ENCODE data around the gene PPP1R1B. TPM values are rescaled to one million over a fixed set of nuclear protein-coding genes. Genes with fewer than 3 reads are reported as not detected.

PPP1R1B gene
- total RNA-seq, 1 donor from 2014 or later = 3.1 TPM

DNA sequence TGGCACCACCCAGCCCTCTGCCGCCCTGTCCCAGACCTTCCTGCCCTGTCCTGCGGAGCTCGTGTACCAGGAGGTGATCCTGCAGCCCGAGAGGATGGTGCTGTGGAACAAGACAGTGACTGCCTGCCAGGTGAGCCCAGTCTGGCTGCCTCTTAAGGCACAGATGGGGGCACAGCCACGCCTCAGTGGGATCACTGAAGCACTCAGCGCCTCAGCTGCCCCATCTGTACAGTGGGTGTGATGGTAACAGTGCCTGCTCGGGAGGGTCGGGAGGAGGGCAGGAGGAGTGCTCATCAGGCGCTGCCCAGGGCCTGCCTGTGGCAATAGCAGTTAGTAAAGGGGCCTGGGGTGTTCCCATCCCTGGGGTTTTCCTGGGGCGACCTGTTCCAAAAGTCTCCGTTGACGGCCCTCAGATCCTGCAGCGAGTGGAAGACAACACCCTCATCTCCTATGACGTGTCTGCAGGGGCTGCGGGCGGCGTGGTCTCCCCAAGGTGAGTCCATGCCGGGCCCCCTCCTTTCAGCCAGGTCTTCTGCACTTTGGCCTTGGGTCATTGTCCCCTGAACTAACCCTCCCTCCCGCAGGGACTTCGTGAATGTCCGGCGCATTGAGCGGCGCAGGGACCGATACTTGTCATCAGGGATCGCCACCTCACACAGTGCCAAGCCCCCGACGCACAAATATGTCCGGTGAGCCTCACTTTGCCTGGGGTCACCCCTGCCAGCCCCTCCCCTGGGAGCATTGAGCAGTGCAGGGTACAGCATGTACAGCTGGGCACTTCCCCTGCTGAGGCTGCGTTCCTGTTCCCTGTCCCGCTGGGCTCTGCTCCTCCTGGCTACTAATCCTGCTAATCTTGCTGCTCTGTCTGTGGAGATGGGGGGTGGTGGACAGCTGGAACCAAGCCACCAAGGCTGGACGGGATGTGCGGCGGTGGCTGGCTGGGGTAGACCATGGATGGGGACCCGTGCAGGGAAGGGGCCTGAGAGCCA is 33.9 kb downstream of the PPP1R1B start:
- peaks cover 52 to 81% (median 76%) of the 10 kb centered on the region in 3 donors for H3K4me1 ChIP-seq (ENCODE audit: control insufficient read depth in 3 of 3, insufficient read depth in 3 of 3, low read length in 3 of 3)
- peak overlapping the region; percentile 32 for H3K27ac ChIP-seq (ENCODE audit: low read depth, low read length)
- H3K9ac ChIP-seq (ENCODE audit: low read depth in 1 of 3, low read length in 3 of 3) = peak overlapping the region; percentile 40 to 77 (median 47)
- peak overlapping the region; percentile 24 to 58 (median 35) for H3K4me3 ChIP-seq (ENCODE audit: low read length in 3 of 3)
- no peaks in the 10 kb centered on the region for H3K9me3 ChIP-seq (ENCODE audit: control insufficient read depth in 3 of 3, low read length in 3 of 3)
- H3K36me3 ChIP-seq (ENCODE audit: control insufficient read depth in 3 of 3, insufficient read depth in 3 of 3, low read length in 3 of 3) = peaks cover 3 to 8% (median 4%) of the 10 kb centered on the region in 3 donors
- no peaks in the 10 kb centered on the region for H3K27me3 ChIP-seq (ENCODE audit: control insufficient read depth in 3 of 3, insufficient read depth in 3 of 3, low read length in 3 of 3)

DNA sequence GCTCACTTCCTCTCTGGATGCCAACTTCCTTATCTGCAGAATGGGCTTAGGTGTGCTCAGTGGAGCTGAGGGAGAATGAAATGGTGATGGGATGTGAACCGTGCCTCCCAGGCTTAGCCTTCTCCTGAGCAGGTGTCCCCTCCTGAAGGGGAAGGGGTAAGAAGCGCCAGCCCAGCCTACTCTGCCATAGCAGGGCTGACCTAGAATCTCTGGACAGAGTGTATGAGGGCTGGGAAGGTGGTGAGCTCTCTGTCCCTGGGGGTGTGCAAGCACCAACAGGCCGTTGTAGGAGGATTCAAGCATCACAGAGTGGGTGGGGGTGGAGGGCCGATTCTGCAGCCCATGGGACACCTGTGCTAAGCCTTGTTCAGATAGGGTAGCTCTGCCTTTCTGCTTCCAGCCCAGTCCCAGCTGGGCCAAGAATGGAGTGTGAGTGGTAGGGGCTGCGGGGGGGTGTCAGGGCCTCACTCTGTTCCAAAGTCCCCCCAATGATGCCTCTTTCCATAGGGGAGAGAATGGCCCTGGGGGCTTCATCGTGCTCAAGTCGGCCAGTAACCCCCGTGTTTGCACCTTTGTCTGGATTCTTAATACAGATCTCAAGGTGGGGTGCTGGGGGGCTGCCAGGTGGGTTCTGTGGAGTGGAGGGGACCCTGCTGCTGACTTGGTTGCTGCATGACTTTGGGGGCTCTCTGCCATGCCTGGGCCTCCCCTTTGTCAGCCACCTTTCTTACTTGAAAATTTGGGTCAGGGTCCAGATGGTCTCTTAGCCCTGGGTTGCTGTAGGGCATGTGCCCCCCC is 35.2 kb downstream of the PPP1R1B start:
- peak overlapping the region in 2 of 3 donors; percentile 45 to 77 for H3K9ac ChIP-seq (ENCODE audit: low read depth in 1 of 3, low read length in 3 of 3)
- H3K9me3 ChIP-seq (ENCODE audit: control insufficient read depth in 3 of 3, low read length in 3 of 3) = no peaks in the 10 kb centered on the region
- peaks cover 52 to 93% (median 82%) of the 10 kb centered on the region in 3 donors for H3K4me1 ChIP-seq (ENCODE audit: control insufficient read depth in 3 of 3, insufficient read depth in 3 of 3, low read length in 3 of 3)
- no peaks in the 10 kb centered on the region for H3K27me3 ChIP-seq (ENCODE audit: control insufficient read depth in 3 of 3, insufficient read depth in 3 of 3, low read length in 3 of 3)
- H3K36me3 ChIP-seq (ENCODE audit: control insufficient read depth in 3 of 3, insufficient read depth in 3 of 3, low read length in 3 of 3) = peaks cover 6 to 12% (median 11%) of the 10 kb centered on the region in 3 donors
- peak overlapping the region; percentile 72 for H3K27ac ChIP-seq (ENCODE audit: low read depth, low read length)
- no peak overlapping the region for H3K4me3 ChIP-seq (ENCODE audit: low read length in 3 of 3)

DNA sequence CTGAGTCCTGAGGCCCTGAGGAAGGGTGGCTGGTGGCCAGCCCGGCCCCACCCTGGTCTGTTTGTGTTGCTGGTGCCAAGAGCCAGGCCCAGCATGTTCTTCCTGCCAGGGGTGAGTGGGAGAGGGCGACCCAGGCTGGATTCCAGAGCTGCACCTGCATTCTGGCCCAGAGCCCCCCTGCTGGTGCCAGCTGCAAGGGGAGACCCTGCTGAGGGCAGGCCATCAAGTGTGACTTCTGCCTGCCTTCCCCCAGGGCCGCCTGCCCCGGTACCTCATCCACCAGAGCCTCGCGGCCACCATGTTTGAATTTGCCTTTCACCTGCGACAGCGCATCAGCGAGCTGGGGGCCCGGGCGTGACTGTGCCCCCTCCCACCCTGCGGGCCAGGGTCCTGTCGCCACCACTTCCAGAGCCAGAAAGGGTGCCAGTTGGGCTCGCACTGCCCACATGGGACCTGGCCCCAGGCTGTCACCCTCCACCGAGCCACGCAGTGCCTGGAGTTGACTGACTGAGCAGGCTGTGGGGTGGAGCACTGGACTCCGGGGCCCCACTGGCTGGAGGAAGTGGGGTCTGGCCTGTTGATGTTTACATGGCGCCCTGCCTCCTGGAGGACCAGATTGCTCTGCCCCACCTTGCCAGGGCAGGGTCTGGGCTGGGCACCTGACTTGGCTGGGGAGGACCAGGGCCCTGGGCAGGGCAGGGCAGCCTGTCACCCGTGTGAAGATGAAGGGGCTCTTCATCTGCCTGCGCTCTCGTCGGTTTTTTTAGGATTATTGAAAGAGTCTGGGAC is 36.0 kb downstream of the PPP1R1B start:
- H3K4me1 ChIP-seq (ENCODE audit: control insufficient read depth in 3 of 3, insufficient read depth in 3 of 3, low read length in 3 of 3) = peaks cover 49 to 93% (median 82%) of the 10 kb centered on the region in 3 donors
- peaks cover 3 to 12% (median 11%) of the 10 kb centered on the region in 3 donors for H3K36me3 ChIP-seq (ENCODE audit: control insufficient read depth in 3 of 3, insufficient read depth in 3 of 3, low read length in 3 of 3)
- H3K27ac ChIP-seq (ENCODE audit: low read depth, low read length) = peak overlapping the region; percentile 72
- peak overlapping the region in 1 of 3 donors; percentile 41 for H3K4me3 ChIP-seq (ENCODE audit: low read length in 3 of 3)
- peak overlapping the region; percentile 32 to 77 (median 57) for H3K9ac ChIP-seq (ENCODE audit: low read depth in 1 of 3, low read length in 3 of 3)
- H3K27me3 ChIP-seq (ENCODE audit: control insufficient read depth in 3 of 3, insufficient read depth in 3 of 3, low read length in 3 of 3) = no peaks in the 10 kb centered on the region
- no peaks in the 10 kb centered on the region for H3K9me3 ChIP-seq (ENCODE audit: control insufficient read depth in 3 of 3, low read length in 3 of 3)

DNA sequence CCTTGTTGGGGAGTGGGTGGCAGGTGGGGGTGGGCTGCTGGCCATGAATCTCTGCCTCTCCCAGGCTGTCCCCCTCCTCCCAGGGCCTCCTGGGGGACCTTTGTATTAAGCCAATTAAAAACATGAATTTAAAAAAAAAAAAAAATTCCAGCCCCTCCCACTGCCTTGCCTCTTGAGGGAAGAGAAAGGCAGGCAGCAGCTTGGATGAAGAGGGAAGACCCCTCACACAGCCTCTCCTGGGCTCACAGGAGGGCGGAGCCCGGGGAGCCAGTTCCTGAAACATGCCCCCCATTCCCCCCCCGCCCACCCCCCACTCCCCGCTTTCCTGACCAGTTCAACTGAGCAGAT is 36.6 kb downstream of the PPP1R1B start:
- H3K9me3 ChIP-seq (ENCODE audit: control insufficient read depth in 3 of 3, low read length in 3 of 3) = no peaks in the 10 kb centered on the region
- peak overlapping the region; percentile 72 for H3K27ac ChIP-seq (ENCODE audit: low read depth, low read length)
- H3K27me3 ChIP-seq (ENCODE audit: control insufficient read depth in 3 of 3, insufficient read depth in 3 of 3, low read length in 3 of 3) = no peaks in the 10 kb centered on the region
- peaks cover 2 to 12% (median 11%) of the 10 kb centered on the region in 3 donors for H3K36me3 ChIP-seq (ENCODE audit: control insufficient read depth in 3 of 3, insufficient read depth in 3 of 3, low read length in 3 of 3)
- H3K9ac ChIP-seq (ENCODE audit: low read depth in 1 of 3, low read length in 3 of 3) = peak overlapping the region in 2 of 3 donors; percentile 57 to 100
- H3K4me3 ChIP-seq (ENCODE audit: low read length in 3 of 3) = peak overlapping the region in 2 of 3 donors; percentile 41 to 91
- H3K4me1 ChIP-seq (ENCODE audit: control insufficient read depth in 3 of 3, insufficient read depth in 3 of 3, low read length in 3 of 3) = peaks cover 50 to 89% (median 76%) of the 10 kb centered on the region in 3 donors

DNA sequence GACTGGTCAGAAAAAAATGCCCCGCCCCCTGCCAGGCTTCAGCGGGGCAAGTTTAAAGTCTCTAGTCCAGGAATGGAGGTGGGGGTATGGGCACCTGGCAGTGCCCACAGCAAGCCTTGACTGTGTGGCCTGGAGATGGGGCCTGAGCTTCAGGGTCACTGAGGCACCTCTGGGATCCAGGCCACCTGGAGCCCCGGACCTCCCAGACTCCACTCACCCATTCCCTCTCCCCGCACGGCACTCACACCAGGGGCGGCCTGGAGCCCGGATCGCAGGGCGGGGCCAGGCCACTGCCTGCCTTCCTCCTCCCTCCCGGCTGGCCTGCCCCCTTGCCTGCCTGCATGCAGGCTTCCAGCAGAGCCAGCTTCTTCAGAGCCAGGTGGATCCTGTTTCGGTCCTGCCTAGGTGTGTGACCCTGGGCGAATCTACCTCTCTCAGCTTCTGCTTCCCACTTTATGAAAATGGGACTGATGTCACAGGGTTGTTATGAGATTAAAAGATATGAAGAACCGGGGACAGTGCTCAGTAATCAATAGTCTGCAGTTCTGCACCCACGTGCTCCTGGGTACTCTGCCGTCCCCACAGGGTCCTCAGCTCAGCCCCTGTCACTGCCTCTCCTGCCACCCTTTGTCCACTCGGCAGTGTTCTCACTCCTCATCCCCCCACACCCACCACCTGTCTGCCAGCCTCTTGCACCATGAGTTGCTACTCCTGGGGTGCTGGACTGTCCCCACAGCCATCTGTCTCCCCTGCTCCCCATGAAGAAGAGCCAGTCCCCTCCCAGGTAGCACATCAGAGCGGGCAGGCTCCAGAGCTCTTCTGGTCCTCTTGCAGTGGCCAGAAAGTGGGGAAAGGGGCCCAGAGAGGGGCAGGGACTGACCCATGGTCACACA is 37.2 kb downstream of the PPP1R1B start:
- peak overlapping the region; percentile 100 for H3K27ac ChIP-seq (ENCODE audit: low read depth, low read length)
- H3K9ac ChIP-seq (ENCODE audit: low read depth in 1 of 3, low read length in 3 of 3) = peak overlapping the region; percentile 100
- H3K4me1 ChIP-seq (ENCODE audit: control insufficient read depth in 3 of 3, insufficient read depth in 3 of 3, low read length in 3 of 3) = peaks cover 56 to 88% (median 75%) of the 10 kb centered on the region in 3 donors
- no peaks in the 10 kb centered on the region for H3K27me3 ChIP-seq (ENCODE audit: control insufficient read depth in 3 of 3, insufficient read depth in 3 of 3, low read length in 3 of 3)
- H3K4me3 ChIP-seq (ENCODE audit: low read length in 3 of 3) = peak overlapping the region; percentile 89 to 98 (median 91)
- H3K9me3 ChIP-seq (ENCODE audit: control insufficient read depth in 3 of 3, low read length in 3 of 3) = no peaks in the 10 kb centered on the region
- H3K36me3 ChIP-seq (ENCODE audit: control insufficient read depth in 3 of 3, insufficient read depth in 3 of 3, low read length in 3 of 3) = peaks cover 2 to 12% (median 11%) of the 10 kb centered on the region in 3 donors

DNA sequence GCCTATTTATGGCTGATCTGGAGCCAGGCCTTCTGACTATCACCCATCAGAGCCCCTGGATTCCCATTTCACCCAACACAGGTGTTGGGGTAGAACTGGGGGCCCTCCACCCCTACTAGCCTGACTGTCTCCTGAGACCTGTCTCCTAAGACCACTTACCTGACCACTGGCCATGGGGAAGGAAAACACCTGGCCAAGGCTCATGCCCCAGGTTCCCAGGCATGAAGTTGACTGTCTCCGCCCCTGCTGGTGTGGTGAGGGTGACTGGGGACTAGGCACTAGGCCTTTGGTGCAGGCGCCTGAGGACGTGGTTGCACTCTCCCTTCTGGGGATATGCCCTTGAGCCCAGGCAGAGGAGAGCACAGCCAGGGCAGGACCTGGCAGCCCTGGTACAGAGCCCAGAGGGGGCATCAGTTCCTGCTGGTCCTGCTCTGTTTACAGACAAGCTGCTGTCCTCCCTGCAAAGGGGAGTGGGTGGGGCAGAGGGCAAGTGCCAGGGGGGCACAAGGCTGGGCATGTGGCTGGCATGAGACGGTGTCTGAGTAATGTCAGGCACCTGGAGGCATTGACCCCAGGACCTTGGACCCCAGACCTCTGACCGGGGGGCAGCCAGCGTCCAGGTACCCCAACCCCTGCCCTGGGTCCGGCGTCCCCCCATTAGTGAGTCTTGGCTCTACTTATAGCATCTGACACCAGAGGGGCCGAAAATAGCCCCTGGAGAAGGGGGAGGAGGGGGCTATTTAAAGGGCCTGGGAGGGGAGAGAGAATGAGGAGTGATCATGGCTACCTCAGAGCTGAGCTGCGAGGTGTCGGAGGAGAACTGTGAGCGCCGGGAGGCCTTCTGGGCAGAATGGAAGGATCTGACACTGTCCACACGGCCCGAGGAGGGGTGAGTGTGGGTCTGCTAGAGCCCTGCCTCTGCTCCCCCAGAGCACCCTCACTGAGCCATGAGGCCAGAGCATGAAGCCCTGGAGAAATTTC is 38.1 kb downstream of the PPP1R1B start, which contains the start of gene TCAP:
Gene TCAP, plus strand, starts transcription at position 769 of the 981 bp plus-strand sequence. Its CDS starts 11 bp downstream, at position 780.
- Histone ChIP-seq H3K27ac (ENCODE audit: low read depth, low read length) (peak within 1 kb of the TSS; percentile 100), H3K27me3 (ENCODE audit: control insufficient read depth in 3 of 3, insufficient read depth in 3 of 3, low read length in 3 of 3) (peaks cover 0 to 7% (median 3%) of the 10 kb centered on the region in 3 donors)

DNA sequence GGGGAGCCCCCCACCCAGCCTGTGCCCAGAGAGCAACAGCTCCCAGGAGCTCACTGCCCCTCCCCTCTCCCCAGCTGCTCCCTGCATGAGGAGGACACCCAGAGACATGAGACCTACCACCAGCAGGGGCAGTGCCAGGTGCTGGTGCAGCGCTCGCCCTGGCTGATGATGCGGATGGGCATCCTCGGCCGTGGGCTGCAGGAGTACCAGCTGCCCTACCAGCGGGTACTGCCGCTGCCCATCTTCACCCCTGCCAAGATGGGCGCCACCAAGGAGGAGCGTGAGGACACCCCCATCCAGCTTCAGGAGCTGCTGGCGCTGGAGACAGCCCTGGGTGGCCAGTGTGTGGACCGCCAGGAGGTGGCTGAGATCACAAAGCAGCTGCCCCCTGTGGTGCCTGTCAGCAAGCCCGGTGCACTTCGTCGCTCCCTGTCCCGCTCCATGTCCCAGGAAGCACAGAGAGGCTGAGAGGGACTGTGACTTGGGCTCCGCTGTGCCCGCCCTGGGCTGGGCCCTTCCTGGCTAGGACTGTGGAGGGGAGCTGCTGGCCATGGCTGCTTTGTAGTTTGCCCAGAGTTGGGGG is 39.0 kb downstream of the PPP1R1B start:
- Histone ChIP-seq H3K4me1 (ENCODE audit: control insufficient read depth in 3 of 3, insufficient read depth in 3 of 3, low read length in 3 of 3) (peaks cover 51 to 87% (median 75%) of the 10 kb centered on the region in 3 donors), H3K9ac (ENCODE audit: low read depth in 1 of 3, low read length in 3 of 3) (peak overlapping the region; percentile 100)

More for the DNA sequence above, 38.1 kb downstream of the PPP1R1B start, which contains the start of gene TCAP:
- Histone ChIP-seq H3K9me3 (ENCODE audit: control insufficient read depth in 3 of 3, low read length in 3 of 3) (no peaks in the 10 kb centered on the region), H3K9ac (ENCODE audit: low read depth in 1 of 3, low read length in 3 of 3) (peak within 1 kb of the TSS; percentile 100), H3K36me3 (ENCODE audit: control insufficient read depth in 3 of 3, insufficient read depth in 3 of 3, low read length in 3 of 3) (peaks cover 2 to 12% (median 11%) of the 10 kb centered on the region in 3 donors), H3K4me3 (ENCODE audit: low read length in 3 of 3) (peak within 1 kb of the TSS; percentile 89 to 98 (median 91)), H3K4me1 (ENCODE audit: control insufficient read depth in 3 of 3, insufficient read depth in 3 of 3, low read length in 3 of 3) (peaks cover 51 to 87% (median 75%) of the 10 kb centered on the region in 3 donors)

More for the DNA sequence above, 39.0 kb downstream of the PPP1R1B start:
- Histone ChIP-seq H3K4me3 (ENCODE audit: low read length in 3 of 3) (peak overlapping the region; percentile 89 to 98 (median 91)), H3K36me3 (ENCODE audit: control insufficient read depth in 3 of 3, insufficient read depth in 3 of 3, low read length in 3 of 3) (peaks cover 2 to 14% (median 8%) of the 10 kb centered on the region in 3 donors), H3K27ac (ENCODE audit: low read depth, low read length) (peak overlapping the region; percentile 100), H3K9me3 (ENCODE audit: control insufficient read depth in 3 of 3, low read length in 3 of 3) (no peaks in the 10 kb centered on the region), H3K27me3 (ENCODE audit: control insufficient read depth in 3 of 3, insufficient read depth in 3 of 3, low read length in 3 of 3) (peaks cover 0 to 14% (median 3%) of the 10 kb centered on the region in 3 donors)

All from skeletal muscle tissue (tissue), 4 donors.